ENCODE results near the gene CDCP1.

The CDCP1 gene

GRCh38 chr3:45140141-45140769, 5.9 kb downstream of the CDCP1 start:
- no peak for DNase-seq (ENCODE audit: low read depth)
- no peak overlapping the region for H3K4me3 ChIP-seq (ENCODE audit: control insufficient read depth, low read depth, low read length)
- TF ChIP-seq CTCF (IDR thresholded peaks at IDR 0.05; ENCODE audit: control insufficient read depth, insufficient read depth, low read depth, low read length, missing control alignments) = no peak

GRCh38 chr3:45139372-45140140, 6.6 kb downstream of the CDCP1 start:
- TF ChIP-seq CTCF (IDR thresholded peaks at IDR 0.05; ENCODE audit: control insufficient read depth, insufficient read depth, low read depth, low read length, missing control alignments) = no peak
- DNase-seq (ENCODE audit: low read depth) = no peak
- H3K4me3 ChIP-seq (ENCODE audit: control insufficient read depth, low read depth, low read length) = no peak overlapping the region

- DNase-seq (ENCODE audit: low read depth) = no peak
- no peak for TF ChIP-seq CTCF (IDR thresholded peaks at IDR 0.05; ENCODE audit: control insufficient read depth, insufficient read depth, low read depth, low read length, missing control alignments)
- H3K4me3 ChIP-seq (ENCODE audit: control insufficient read depth, low read depth, low read length) = no peak overlapping the region
These were observed 8.5 kb downstream of the CDCP1 start for GRCh38 chr3:45137656-45138181.

GRCh38 chr3:45135959-45136358, 10.2 kb downstream of the CDCP1 start:
- no peak for DNase-seq (ENCODE audit: low read depth)
- no peak overlapping the region for H3K4me3 ChIP-seq (ENCODE audit: control insufficient read depth, low read depth, low read length)
- TF ChIP-seq CTCF (IDR thresholded peaks at IDR 0.05; ENCODE audit: control insufficient read depth, insufficient read depth, low read depth, low read length, missing control alignments) = no peak

GRCh38 chr3:45134758-45135521, 11.2 kb downstream of the CDCP1 start:
- TF ChIP-seq CTCF (IDR thresholded peaks at IDR 0.05; ENCODE audit: control insufficient read depth, insufficient read depth, low read depth, low read length, missing control alignments) = no peak
- no peak for DNase-seq (ENCODE audit: low read depth)
- no peak overlapping the region for H3K4me3 ChIP-seq (ENCODE audit: control insufficient read depth, low read depth, low read length)

- H3K4me3 ChIP-seq (ENCODE audit: control insufficient read depth, low read depth, low read length) = no peak overlapping the region
- no peak for DNase-seq (ENCODE audit: low read depth)
- TF ChIP-seq CTCF (IDR thresholded peaks at IDR 0.05; ENCODE audit: control insufficient read depth, insufficient read depth, low read depth, low read length, missing control alignments) = no peak
These were observed 13.5 kb downstream of the CDCP1 start for GRCh38 chr3:45132568-45133211.
